ENCODE data around the gene NPSR1. TPM values are rescaled to one million over a fixed set of nuclear protein-coding genes. Genes with fewer than 3 reads are reported as not detected.
"Not testable (repeated sequence)": the region's sequence is repeated elsewhere in the genome, so short reads cannot be mapped to it uniquely, and the experiment has no call there.

NPSR1 gene
- total and polyA plus RNA-seq, 9 of the 15 experiments (the other 6 are each of a cell fraction or from before 2014, with no cell fraction given), result not detected

GRCh38 chr7:34622771-34623250 is 35.2 kb upstream of the NPSR1 start (continued):
- TF ChIP-seq TAF15 (IDR thresholded peaks at IDR 0.05; ENCODE audit: low read depth, low read length) (no peak), CBFB (CRISPR knock-in tag; IDR thresholded peaks at IDR 0.05) (no peak), ZBTB43 (CRISPR knock-in tag; IDR thresholded peaks at IDR 0.05) (no peak), BRF2 (IDR thresholded peaks at IDR 0.05; ENCODE audit: borderline replicate concordance, insufficient read depth, insufficient read length) (no peak)

- POLR2A ChIA-PET; ATAC-seq; CTCF ChIA-PET (ENCODE audit: low intra/inter-chr PET ratio): not testable (repeated sequence)
Observed at GRCh38 chr7:34628618-34629017, 29.4 kb upstream of the NPSR1 start.

More at GRCh38 chr7:34628618-34629017, 29.4 kb upstream of the NPSR1 start:
- H3K36me3 ChIP-seq (ENCODE audit: control insufficient read depth, insufficient read depth, low read length); H3K27me3 ChIP-seq (ENCODE audit: control insufficient read depth in 2 of 2, insufficient read depth in 2 of 2, low read length in 2 of 2); in situ Hi-C loops (cut with MboI); H2AFZ ChIP-seq (ENCODE audit: low read depth, low read length); H3K79me2 ChIP-seq (ENCODE audit: control insufficient read depth, insufficient read depth, low read length); H3K4me1 ChIP-seq (replicated peaks in 1 of 2; ENCODE audit: control insufficient read depth in 2 of 2, insufficient read depth in 2 of 2, low read length in 2 of 2); H3K9me1 ChIP-seq (ENCODE audit: control insufficient read depth, insufficient read depth, low read length); H3K9ac ChIP-seq (ENCODE audit: insufficient read depth in 1 of 2, low read depth in 2 of 2, low read length in 2 of 2); H4K20me1 ChIP-seq (replicated peaks; ENCODE audit: control insufficient read depth, insufficient read depth, low read length); DNase-seq (ENCODE audit: extremely low read depth in 1 of 4, low spot score in 3 of 4); H3K4me3 ChIP-seq; H3K9me3 ChIP-seq (replicated peaks; ENCODE audit: control insufficient read depth, insufficient read depth, low read depth, low read length); BruUV-seq (replicated peaks); H3K27ac ChIP-seq (ENCODE audit: extremely low read depth, low read depth, low read length); intact Hi-C loops (cut with micrococcal nuclease); H3K4me2 ChIP-seq (ENCODE audit: insufficient read depth, low read length); FAIRE-seq: not testable (repeated sequence)
- WGBS (ENCODE audit: insufficient coverage, low coverage, missing lambda C conversion rate), result 3% methylated on average over 4 of the region's 4 CpGs

All from K562 (cell line).